K562 (cell line): Measurements from ENCODE around the gene TAF9B. TPM values are rescaled to one million over a fixed set of nuclear protein-coding genes. Genes with fewer than 3 reads are reported as not detected.

Experiments used
- ARID1B ChIP-seq: fragments of 450-650 bp; IDR thresholded peaks from 2 replicates; pipeline ENCODE4 v1.6.1; 2016; ENCODE audit warnings: antibody characterized with exemption, mild to moderate bottlenecking, inconsistent platforms
- CBX1 ChIP-seq: sonication (generic); IDR thresholded peaks from 2 replicates; pipeline ENCODE4 v1.6.1; 2016; ENCODE audit warnings: antibody characterized with exemption, low read depth, mild to moderate bottlenecking
- CBX5 ChIP-seq: IDR thresholded peaks from 2 replicates; pipeline ENCODE4 v1.6.1; 2014; ENCODE audit warnings: low read depth, borderline replicate concordance
- CCNT2 ChIP-seq: IDR thresholded peaks from 2 replicates; pipeline ENCODE4 v1.6.1; 2011; ENCODE audit warnings: borderline replicate concordance, low read depth, mild to moderate bottlenecking, moderate library complexity, mixed read lengths, low read length; ENCODE audit not compliant: insufficient read length; ENCODE audit errors: extremely low read depth
- ELF2 ChIP-seq: fragments of 250-450 bp; sonication (Bioruptor Pico); IDR thresholded peaks from 2 replicates; pipeline ENCODE4 v1.5.0; 2021; ENCODE audit warnings: mild to moderate bottlenecking
- FOSL1 ChIP-seq: fragments of 200-800 bp; sonication (Bioruptor generic); conservative IDR thresholded peaks from 2 replicates; pipeline ENCODE4 v1.6.1; 2016; ENCODE audit warnings: missing genetic modification characterization, missing compliant biosample characterization
- FOXJ3 ChIP-seq: sonication (generic); formaldehyde crosslinking; IDR thresholded peaks from 2 replicates; pipeline ENCODE4 v1.4.0; 2020; ENCODE audit warnings: mild to moderate bottlenecking, missing genetic modification reagents
- KLF1 ChIP-seq: fragments of 450-650 bp; IDR thresholded peaks from 2 replicates; pipeline ENCODE4 v1.6.1; 2016; ENCODE audit warnings: missing genetic modification characterization, missing compliant biosample characterization
- LEF1 ChIP-seq: fragments of 450-650 bp; IDR thresholded peaks from 2 replicates; pipeline ENCODE4 v1.6.1; 2016; ENCODE audit warnings: mild to moderate bottlenecking
- NFE2 ChIP-seq: IDR thresholded peaks from 2 replicates; pipeline ENCODE4 v1.6.1; 2014; ENCODE audit warnings: antibody characterized with exemption, low read depth
- TAF9B ChIP-seq: fragments of 450-650 bp; IDR thresholded peaks from 2 replicates; pipeline ENCODE4 v1.6.1; 2018; ENCODE audit warnings: mild to moderate bottlenecking; ENCODE audit not compliant: partially characterized antibody
- TCF15 ChIP-seq: fragments of 250-450 bp; sonication (Bioruptor Pico); IDR thresholded peaks from 2 replicates; pipeline ENCODE4 v1.8.0; 2022; ENCODE audit warnings: moderate library complexity, mild to moderate bottlenecking, inconsistent platforms
- ZFX ChIP-seq: sonication (generic); formaldehyde crosslinking; IDR thresholded peaks from 2 replicates; pipeline ENCODE4 v1.8.0; 2022; ENCODE audit warnings: mild to moderate bottlenecking, missing genetic modification reagents, moderate library complexity
- ZNF253 ChIP-seq: fragments of 250-450 bp; sonication (Bioruptor Pico); conservative IDR thresholded peaks from 2 replicates; pipeline ENCODE4 v1.6.1; 2021; ENCODE audit warnings: mild to moderate bottlenecking
- ZNF584 ChIP-seq: fragments of 200-800 bp; sonication (Bioruptor generic); IDR thresholded peaks from 2 replicates; pipeline ENCODE4 v1.6.1; 2016; ENCODE audit warnings: low read depth, mild to moderate bottlenecking, missing genetic modification characterization, missing compliant biosample characterization
- polyA plus RNA-seq, 8 experiments: library from polyadenylated mRNA; depleted of rRNA in 4 of 8; stranded (reverse) in 5 of 8; unstranded in 3 of 8; fragments of >200 nt; fragmentation: Nextera tagmentation in 2 of 8; fragmentation: Illumina TruSeq in 1 of 8; extraction: Ambion mirVana in 2 of 8; extraction: Trizol in 1 of 8; gene quantifications; 2 replicates each; pipeline versions ENCODE4 v1.2.1 to v1.2.3, GENCODE V29; 2011 to 2014; ENCODE audit warnings: inconsistent platforms in 1 of 8, missing spikeins in 1 of 8
- total RNA-seq, 7 experiments: library from RNA; depleted of rRNA in 6 of 7; stranded (reverse); fragments of >200 nt in 6 of 7; fragmentation: Illumina TruSeq in 2 of 7; extraction: Trizol in 2 of 7; gene quantifications; 2 replicates each; pipeline versions ENCODE4 v1.2.1 to v1.2.3, GENCODE V29; 2011 to 2021; ENCODE audit warnings: low replicate concordance in 1 of 7
- TF ChIP-seq, protein P1 (sequence below), 3 experiments: fragments of 200-800 bp in 1 of 3; fragments of 250-450 bp in 1 of 3; fragments of 450-650 bp in 1 of 3; sonication (Bioruptor Pico) in 1 of 3; sonication (Bioruptor generic) in 1 of 3; formaldehyde crosslinking in 1 of 3; IDR thresholded peaks; 2 replicates each; pipeline versions ENCODE4 v1.6.1 to v1.8.0; 2016 to 2022; ENCODE audit warnings: mild to moderate bottlenecking in 2 of 3, missing genetic modification characterization in 2 of 3, missing compliant biosample characterization in 1 of 3, moderate library complexity in 1 of 3

Gene TAF9B
- total and polyA plus RNA-seq, 9 of the 15 experiments (the other 6 are each of a cell fraction or from before 2014, with no cell fraction given), result 10.9 to 42.1 (median 20.8) TPM

- 0 out of 2 replicates have a peak, but pooled peaks have one; percentile 5 for TF ChIP-seq NFE2
- TF ChIP-seq, protein P1, sequence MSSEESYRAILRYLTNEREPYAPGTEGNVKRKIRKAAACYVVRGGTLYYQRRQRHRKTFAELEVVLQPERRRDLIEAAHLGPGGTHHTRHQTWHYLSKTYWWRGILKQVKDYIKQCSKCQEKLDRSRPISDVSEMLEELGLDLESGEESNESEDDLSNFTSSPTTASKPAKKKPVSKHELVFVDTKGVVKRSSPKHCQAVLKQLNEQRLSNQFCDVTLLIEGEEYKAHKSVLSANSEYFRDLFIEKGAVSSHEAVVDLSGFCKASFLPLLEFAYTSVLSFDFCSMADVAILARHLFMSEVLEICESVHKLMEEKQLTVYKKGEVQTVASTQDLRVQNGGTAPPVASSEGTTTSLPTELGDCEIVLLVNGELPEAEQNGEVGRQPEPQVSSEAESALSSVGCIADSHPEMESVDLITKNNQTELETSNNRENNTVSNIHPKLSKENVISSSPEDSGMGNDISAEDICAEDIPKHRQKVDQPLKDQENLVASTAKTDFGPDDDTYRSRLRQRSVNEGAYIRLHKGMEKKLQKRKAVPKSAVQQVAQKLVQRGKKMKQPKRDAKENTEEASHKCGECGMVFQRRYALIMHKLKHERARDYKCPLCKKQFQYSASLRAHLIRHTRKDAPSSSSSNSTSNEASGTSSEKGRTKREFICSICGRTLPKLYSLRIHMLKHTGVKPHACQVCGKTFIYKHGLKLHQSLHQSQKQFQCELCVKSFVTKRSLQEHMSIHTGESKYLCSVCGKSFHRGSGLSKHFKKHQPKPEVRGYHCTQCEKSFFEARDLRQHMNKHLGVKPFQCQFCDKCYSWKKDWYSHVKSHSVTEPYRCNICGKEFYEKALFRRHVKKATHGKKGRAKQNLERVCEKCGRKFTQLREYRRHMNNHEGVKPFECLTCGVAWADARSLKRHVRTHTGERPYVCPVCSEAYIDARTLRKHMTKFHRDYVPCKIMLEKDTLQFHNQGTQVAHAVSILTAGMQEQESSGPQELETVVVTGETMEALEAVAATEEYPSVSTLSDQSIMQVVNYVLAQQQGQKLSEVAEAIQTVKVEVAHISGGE (CRISPR knock-in tag; IDR thresholded peaks at IDR 0.05), result peak in 2 of 3 experiments; percentile 81 to 97; a peak in 4 of 6 replicates
- no peak for TF ChIP-seq ZNF584 (CRISPR knock-in tag)
- peak; percentile 24; the same call in 1 of the 2 replicates for TF ChIP-seq ARID1B
- 0 out of 2 replicates have a peak, but pooled peaks have one; percentile 22 for TF ChIP-seq CBX5
- peak; percentile 21; the same call in 1 of the 2 replicates for TF ChIP-seq ELF2 (CRISPR knock-in tag)
- no peak for TF ChIP-seq ZNF253 (CRISPR knock-in tag)
- peak; percentile 90 for TF ChIP-seq CCNT2
- peak; percentile 65 for TF ChIP-seq ZFX
- no peak for TF ChIP-seq FOSL1
- no peak for TF ChIP-seq TCF15
- 0 out of 2 replicates have a peak, but pooled peaks have one; percentile 34 for TF ChIP-seq LEF1
- TF ChIP-seq FOXJ3, result no peak
- peak; percentile 94 for TF ChIP-seq KLF1 (tag)
- TF ChIP-seq CBX1, result 0 out of 2 replicates have a peak, but pooled peaks have one; percentile 17
- TF ChIP-seq TAF9B, result peak; percentile 55
- TF ChIP-seq, all 486 proteins: peak for 116
Measured at GRCh38 chrX:78103623-78104446, 35.6 kb downstream of the TAF9B start, which contains the start of gene PGK1 (continued).
